Left lung (tissue), 10 donors: ENCODE measurements around the gene ZNF662. TPM values are rescaled to one million over a fixed set of nuclear protein-coding genes. Genes with fewer than 3 reads are reported as not detected.
A peak's percentile ranks its signal among the peaks of the same experiment; 100 is the strongest.

ENCODE experiments used
- ATAC-seq: fragments of 200-7000 bp; cut with Tn5 transposase; one replicate; pipeline ENCODE4 v1.9.1; 2020; ENCODE audit warnings: moderate library complexity
- DNase-seq, 4 donors: peaks; one replicate each; pipeline ENCODE4 v3.0.0-alpha.2; 2013 to 2020
- H3K27ac ChIP-seq, 2 donors: fragments of 200-600 bp; sonication (generic) in 1 of 2; one replicate each; pipeline versions ENCODE4 v1.5.0 to v1.8.0; 2020 to 2021
- H3K27me3 ChIP-seq, 2 donors: fragments of 200-600 bp; sonication (generic) in 1 of 2; one replicate each; pipeline versions ENCODE4 v1.5.0 to v1.8.0; 2020 to 2021
- H3K36me3 ChIP-seq, 2 donors: fragments of 200-600 bp; sonication (generic) in 1 of 2; one replicate each; pipeline versions ENCODE4 v1.5.0 to v1.8.0; 2020 to 2021
- H3K4me1 ChIP-seq, 2 donors: fragments of 200-600 bp; one replicate each; pipeline ENCODE4 v1.8.0; 2021
- H3K4me3 ChIP-seq, 2 donors: fragments of 200-600 bp; sonication (generic) in 1 of 2; one replicate each; pipeline versions ENCODE4 v1.5.0 to v1.8.0; 2020 to 2021; ENCODE audit warnings: mild to moderate bottlenecking in 1 of 2
- H3K9me3 ChIP-seq, 2 donors: fragments of 200-600 bp; sonication (generic) in 1 of 2; one replicate each; pipeline versions ENCODE4 v1.5.0 to v1.8.0; 2020 to 2021
- intact Hi-C, 2 donors: fragments of 100-400 bp; cut with DNase I; formaldehyde crosslinking; loops; one replicate each; pipeline versions ENCODE4 v1.11.2 to v1.14.2; 2022
- polyA plus RNA-seq, 6 donors: library from polyadenylated mRNA; unstranded; fragments of 120-200 nt; gene quantifications; one replicate each; pipeline ENCODE4 v1.2.1, GENCODE V29; 2013; ENCODE audit not compliant: insufficient read length in 6 of 6
- total RNA-seq, 2 donors: library from RNA; stranded (reverse); fragmentation: NEBNext Ultra II Directional; extraction: Animal tissue kit (Norgen Biotek cat#: 25700); gene quantifications; one replicate each; pipeline ENCODE4 v1.2.1, GENCODE V29; 2021
- TF ChIP-seq, protein P1 (sequence below), 2 donors: fragments of 200-600 bp; sonication (generic) in 1 of 2; IDR thresholded peaks; one replicate each; pipeline versions ENCODE4 v1.5.0 to v1.8.0; 2021; ENCODE audit warnings: antibody characterized with exemption in 2 of 2
- donor health status: DM: no; HTN: yes; CAD: no.
- donor health status: DM: no; HTN: no; CAD: no.

Gene ZNF662
- total and polyA plus RNA-seq, 8 donors = 6.7 to 58.6 (median 48.0) TPM

DNA sequence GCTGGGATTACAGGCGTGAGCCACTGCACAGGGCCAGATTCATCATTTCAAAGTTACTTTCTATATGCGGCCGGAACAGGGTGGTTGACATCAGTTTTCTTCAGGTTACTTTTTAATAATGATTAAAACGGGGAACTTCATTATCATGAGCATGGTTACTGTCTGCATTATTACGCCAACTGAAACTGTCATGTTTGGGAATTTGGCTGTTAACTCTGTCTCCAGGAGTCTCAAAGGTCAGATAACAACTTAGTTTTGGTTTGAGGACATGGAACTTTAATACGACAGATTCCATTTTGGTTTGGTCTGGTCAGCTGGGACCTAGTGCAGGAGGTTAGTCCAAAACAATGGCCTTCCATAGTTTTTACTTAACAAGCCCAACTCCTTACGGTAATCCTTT, 38.8 kb upstream of the ZNF662 start:
- H3K27me3 ChIP-seq = no peaks in the 10 kb centered on the region
- intact Hi-C loops = no loop called here
- no peak for ATAC-seq
- no peaks in the 10 kb centered on the region for H3K36me3 ChIP-seq
- TF ChIP-seq, protein P1, sequence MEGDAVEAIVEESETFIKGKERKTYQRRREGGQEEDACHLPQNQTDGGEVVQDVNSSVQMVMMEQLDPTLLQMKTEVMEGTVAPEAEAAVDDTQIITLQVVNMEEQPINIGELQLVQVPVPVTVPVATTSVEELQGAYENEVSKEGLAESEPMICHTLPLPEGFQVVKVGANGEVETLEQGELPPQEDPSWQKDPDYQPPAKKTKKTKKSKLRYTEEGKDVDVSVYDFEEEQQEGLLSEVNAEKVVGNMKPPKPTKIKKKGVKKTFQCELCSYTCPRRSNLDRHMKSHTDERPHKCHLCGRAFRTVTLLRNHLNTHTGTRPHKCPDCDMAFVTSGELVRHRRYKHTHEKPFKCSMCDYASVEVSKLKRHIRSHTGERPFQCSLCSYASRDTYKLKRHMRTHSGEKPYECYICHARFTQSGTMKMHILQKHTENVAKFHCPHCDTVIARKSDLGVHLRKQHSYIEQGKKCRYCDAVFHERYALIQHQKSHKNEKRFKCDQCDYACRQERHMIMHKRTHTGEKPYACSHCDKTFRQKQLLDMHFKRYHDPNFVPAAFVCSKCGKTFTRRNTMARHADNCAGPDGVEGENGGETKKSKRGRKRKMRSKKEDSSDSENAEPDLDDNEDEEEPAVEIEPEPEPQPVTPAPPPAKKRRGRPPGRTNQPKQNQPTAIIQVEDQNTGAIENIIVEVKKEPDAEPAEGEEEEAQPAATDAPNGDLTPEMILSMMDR (IDR thresholded peaks at IDR 0.05) = no peak
- no peaks in the 10 kb centered on the region for H3K9me3 ChIP-seq
- no peak overlapping the region for H3K27ac ChIP-seq
- no peaks in the 10 kb centered on the region for H3K4me1 ChIP-seq
- DNase-seq = no peak
- no peak overlapping the region for H3K4me3 ChIP-seq

DNA sequence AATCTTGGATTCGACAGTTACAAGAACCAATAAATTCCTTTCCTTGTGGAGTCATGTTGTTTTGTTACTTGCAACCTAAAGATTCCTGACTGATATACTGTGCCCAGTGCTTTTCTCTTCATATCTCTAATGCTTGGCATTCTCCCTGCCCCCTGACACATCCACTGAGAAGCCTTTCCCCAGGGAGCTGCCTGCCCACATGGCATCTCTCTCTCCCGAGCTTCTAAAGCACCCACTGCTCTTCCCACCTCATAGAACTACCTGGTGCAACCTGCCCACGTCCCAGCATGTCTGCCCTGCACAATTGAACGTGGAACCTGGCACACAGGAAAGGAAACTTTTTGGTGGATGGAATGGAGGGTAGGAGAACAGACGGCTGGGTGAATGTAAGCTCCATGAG, 37.1 kb upstream of the ZNF662 start:
- TF ChIP-seq, protein P1 (IDR thresholded peaks at IDR 0.05) = no peak
- no peaks in the 10 kb centered on the region for H3K9me3 ChIP-seq
- no peaks in the 10 kb centered on the region for H3K27me3 ChIP-seq
- intact Hi-C loops = no loop called here
- H3K4me3 ChIP-seq = no peak overlapping the region
- DNase-seq (no peak), ATAC-seq (no peak)
- no peak overlapping the region for H3K27ac ChIP-seq
- H3K4me1 ChIP-seq = no peaks in the 10 kb centered on the region
- no peaks in the 10 kb centered on the region for H3K36me3 ChIP-seq

DNA sequence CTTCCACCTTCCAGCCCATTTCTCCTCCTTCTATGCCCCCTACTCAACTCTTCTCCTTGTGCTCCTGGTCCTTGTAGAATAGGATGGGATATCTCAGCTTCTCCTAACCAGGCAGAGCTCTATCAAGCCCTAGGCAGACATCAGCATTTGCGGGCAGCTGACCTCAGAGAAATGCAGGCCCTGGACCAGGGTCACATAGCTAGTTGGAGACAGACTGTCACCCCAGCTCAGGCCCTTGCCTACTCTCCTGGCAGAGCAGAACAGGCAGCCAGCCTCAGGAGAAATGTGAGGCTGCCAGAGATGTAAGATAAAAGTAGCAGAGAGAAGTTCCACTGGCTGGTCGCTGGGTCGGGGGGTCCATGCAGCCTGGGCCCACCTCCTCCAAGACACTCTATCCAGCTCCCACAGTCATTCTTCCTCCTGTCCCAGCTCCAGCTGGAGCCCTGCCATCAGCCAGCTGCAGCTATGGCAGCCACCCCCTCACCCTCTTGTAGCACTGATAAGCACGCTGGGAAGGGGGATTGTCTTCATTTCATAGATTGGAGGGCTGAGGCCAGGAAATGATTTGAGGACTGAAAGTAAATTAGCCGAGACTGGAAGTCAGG, 34.2 kb upstream of the ZNF662 start:
- DNase-seq = peak in 1 of 4 donors; percentile 44
- H3K4me1 ChIP-seq = no peaks in the 10 kb centered on the region
- no peaks in the 10 kb centered on the region for H3K36me3 ChIP-seq
- H3K27ac ChIP-seq = no peak overlapping the region
- ATAC-seq = no peak
- intact Hi-C loops = no loop called here
- no peaks in the 10 kb centered on the region for H3K27me3 ChIP-seq
- TF ChIP-seq, protein P1 (IDR thresholded peaks at IDR 0.05) = no peak
- no peaks in the 10 kb centered on the region for H3K9me3 ChIP-seq
- no peak overlapping the region for H3K4me3 ChIP-seq

DNA sequence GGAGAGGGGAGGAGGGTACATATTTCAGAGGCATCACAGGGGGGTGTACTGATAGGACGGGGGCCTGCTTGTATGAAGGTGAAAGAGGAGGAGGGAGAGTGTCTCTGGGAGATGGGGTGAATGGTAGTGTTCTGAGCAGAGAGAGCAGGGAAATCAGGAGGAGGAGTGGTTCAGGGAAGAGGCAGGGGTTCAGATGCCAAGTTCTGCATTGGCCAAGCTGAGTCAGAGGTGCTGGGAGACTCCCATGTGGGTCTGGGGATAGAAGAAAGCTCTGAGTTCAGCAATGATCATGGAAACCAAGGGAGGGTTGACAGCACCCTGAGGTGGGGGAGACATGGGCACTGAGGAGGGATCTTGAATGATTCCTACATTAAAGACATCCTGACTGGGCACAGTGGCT, 33.2 kb upstream of the ZNF662 start:
- no peaks in the 10 kb centered on the region for H3K9me3 ChIP-seq
- H3K4me1 ChIP-seq = no peaks in the 10 kb centered on the region
- intact Hi-C loops = no loop called here
- H3K27me3 ChIP-seq = no peaks in the 10 kb centered on the region
- DNase-seq (no peak), ATAC-seq (peak; percentile 40)
- TF ChIP-seq, protein P1 (IDR thresholded peaks at IDR 0.05) = no peak
- no peak overlapping the region for H3K27ac ChIP-seq
- H3K36me3 ChIP-seq = no peaks in the 10 kb centered on the region
- no peak overlapping the region for H3K4me3 ChIP-seq

DNA sequence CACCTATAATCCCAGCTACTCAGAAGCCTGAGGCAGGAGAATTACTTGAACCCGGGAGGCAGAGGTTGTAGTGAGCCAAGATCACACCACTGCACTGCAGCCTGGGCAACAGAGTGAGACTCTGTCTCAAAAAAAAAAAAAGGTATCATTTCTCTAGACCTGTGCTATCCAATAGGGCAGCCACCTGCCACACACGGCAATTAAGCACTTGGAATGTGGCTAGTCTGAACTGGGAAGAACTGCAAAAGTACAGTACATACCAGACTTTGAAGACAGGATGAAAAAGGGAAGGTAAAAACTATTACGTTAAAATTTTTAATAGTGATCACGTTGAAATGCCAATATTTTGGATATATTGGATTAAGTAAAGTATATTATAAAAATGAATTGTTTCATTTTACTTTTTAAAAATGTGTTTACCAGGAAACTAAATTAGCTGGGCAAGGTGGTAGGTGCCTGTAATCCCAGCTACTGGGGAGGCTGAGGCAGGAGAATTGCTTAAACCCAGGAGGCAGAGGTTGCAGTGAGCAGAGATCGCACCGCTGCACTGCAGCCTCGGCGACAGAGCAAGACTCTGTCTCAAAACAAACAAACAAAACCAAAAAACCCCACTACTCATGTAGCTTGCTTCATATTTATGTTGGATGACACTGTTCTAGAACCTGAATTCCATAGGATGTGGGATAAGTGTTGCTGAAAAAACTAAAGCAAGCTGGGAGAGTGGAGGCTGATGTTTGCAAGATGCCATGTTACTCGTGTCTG, 32.5 kb upstream of the ZNF662 start:
- H3K27ac ChIP-seq = no peak overlapping the region
- intact Hi-C loops = no loop called here
- no peak overlapping the region for H3K4me3 ChIP-seq
- no peaks in the 10 kb centered on the region for H3K36me3 ChIP-seq
- no peaks in the 10 kb centered on the region for H3K9me3 ChIP-seq
- DNase-seq (no peak), ATAC-seq (no peak)
- H3K4me1 ChIP-seq = no peaks in the 10 kb centered on the region
- TF ChIP-seq, protein P1 (IDR thresholded peaks at IDR 0.05) = no peak
- no peaks in the 10 kb centered on the region for H3K27me3 ChIP-seq
